ENCODE data around the gene PML.
A peak's percentile ranks its signal among the peaks of the same experiment; 100 is the strongest.

PML gene

GRCh38 chr15:73950831-73951561 lies 43.5 kb upstream of the PML start:
- Histone ChIP-seq H3K4me2 (ENCODE audit: low read depth, low read length, poor library complexity, severe bottlenecking) (peak overlapping the region; percentile 56), H3K9ac (ENCODE audit: low read depth, low read length, poor library complexity, severe bottlenecking) (peak overlapping the region; percentile 52), H2AFZ (ENCODE audit: low read length) (peak overlapping the region; percentile 71)

GRCh38 chr15:73951601-73952000 lies 42.9 kb upstream of the PML start:
- H4K20me1 ChIP-seq (ENCODE audit: insufficient read depth, low read length, poor library complexity, severe bottlenecking) = no peaks in the 10 kb centered on the region
- TF ChIP-seq EZH2phosphoT487 (IDR thresholded peaks at IDR 0.05; ENCODE audit: borderline replicate concordance) (no peak), CTCF (conservative IDR thresholded peaks at IDR 0.05; ENCODE audit: low read length) (no peak)
- no peaks in the 10 kb centered on the region for H3K9me3 ChIP-seq (ENCODE audit: insufficient read depth, low read depth, low read length)
- no peaks in the 10 kb centered on the region for H3F3A ChIP-seq (ENCODE audit: low read depth)
- peaks cover 19% of the 10 kb centered on the region for H3K4me1 ChIP-seq (ENCODE audit: insufficient read depth, low read length, poor library complexity, severe bottlenecking)
- peak overlapping the region; percentile 56 for H3K4me2 ChIP-seq (ENCODE audit: low read depth, low read length, poor library complexity, severe bottlenecking)
- no peaks in the 10 kb centered on the region for H3K36me3 ChIP-seq (ENCODE audit: insufficient read depth, low read length)
- peak overlapping the region; percentile 15 for H3K4me3 ChIP-seq (ENCODE audit: low read length, poor library complexity, severe bottlenecking)
- no peaks in the 10 kb centered on the region for H3K79me2 ChIP-seq (ENCODE audit: insufficient read depth, low read length)
- H3K9ac ChIP-seq (ENCODE audit: low read depth, low read length, poor library complexity, severe bottlenecking) = peak overlapping the region; percentile 52
- no peak overlapping the region; the same call in 1 of the 2 replicates for H2AFZ ChIP-seq (ENCODE audit: low read length)
- no peaks in the 10 kb centered on the region for H3K9me2 ChIP-seq (replicated peaks; ENCODE audit: low read depth, low read length)
- H3K27me3 ChIP-seq (ENCODE audit: insufficient read depth, low read length, poor library complexity, severe bottlenecking) = no peaks in the 10 kb centered on the region

More at GRCh38 chr15:73950831-73951561, 43.5 kb upstream of the PML start:
- H3K9me3 ChIP-seq (ENCODE audit: insufficient read depth, low read depth, low read length) = no peaks in the 10 kb centered on the region
- H3K9me2 ChIP-seq (replicated peaks; ENCODE audit: low read depth, low read length) = no peaks in the 10 kb centered on the region
- H3K27me3 ChIP-seq (ENCODE audit: insufficient read depth, low read length, poor library complexity, severe bottlenecking) = no peaks in the 10 kb centered on the region
- TF ChIP-seq CTCF (conservative IDR thresholded peaks at IDR 0.05; ENCODE audit: low read length) (peak; percentile 81), EZH2phosphoT487 (IDR thresholded peaks at IDR 0.05; ENCODE audit: borderline replicate concordance) (no peak)
- H4K20me1 ChIP-seq (ENCODE audit: insufficient read depth, low read length, poor library complexity, severe bottlenecking) = no peaks in the 10 kb centered on the region
- H3K36me3 ChIP-seq (ENCODE audit: insufficient read depth, low read length) = no peaks in the 10 kb centered on the region
- peak overlapping the region; percentile 15 for H3K4me3 ChIP-seq (ENCODE audit: low read length, poor library complexity, severe bottlenecking)
- no peaks in the 10 kb centered on the region for H3K79me2 ChIP-seq (ENCODE audit: insufficient read depth, low read length)
- H3K4me1 ChIP-seq (ENCODE audit: insufficient read depth, low read length, poor library complexity, severe bottlenecking) = peaks cover 16% of the 10 kb centered on the region
- no peaks in the 10 kb centered on the region for H3F3A ChIP-seq (ENCODE audit: low read depth)

- no peak overlapping the region for H3K4me3 ChIP-seq (ENCODE audit: low read length, poor library complexity, severe bottlenecking)
- peaks cover 26% of the 10 kb centered on the region for H3K4me1 ChIP-seq (ENCODE audit: insufficient read depth, low read length, poor library complexity, severe bottlenecking)
- H3K79me2 ChIP-seq (ENCODE audit: insufficient read depth, low read length) = no peaks in the 10 kb centered on the region
- H3K9me3 ChIP-seq (ENCODE audit: insufficient read depth, low read depth, low read length) = no peaks in the 10 kb centered on the region
- no peak overlapping the region for H3K4me2 ChIP-seq (ENCODE audit: low read depth, low read length, poor library complexity, severe bottlenecking)
- H3K27me3 ChIP-seq (ENCODE audit: insufficient read depth, low read length, poor library complexity, severe bottlenecking) = no peaks in the 10 kb centered on the region
- H3K36me3 ChIP-seq (ENCODE audit: insufficient read depth, low read length) = no peaks in the 10 kb centered on the region
- no peaks in the 10 kb centered on the region for H4K20me1 ChIP-seq (ENCODE audit: insufficient read depth, low read length, poor library complexity, severe bottlenecking)
- H3K9ac ChIP-seq (ENCODE audit: low read depth, low read length, poor library complexity, severe bottlenecking) = peak overlapping the region; percentile 52
- H3K9me2 ChIP-seq (replicated peaks; ENCODE audit: low read depth, low read length) = no peaks in the 10 kb centered on the region
- TF ChIP-seq CTCF (conservative IDR thresholded peaks at IDR 0.05; ENCODE audit: low read length) (no peak), EZH2phosphoT487 (IDR thresholded peaks at IDR 0.05; ENCODE audit: borderline replicate concordance) (no peak)
- no peaks in the 10 kb centered on the region for H3F3A ChIP-seq (ENCODE audit: low read depth)
- H2AFZ ChIP-seq (ENCODE audit: low read length) = no peak overlapping the region
Observed at GRCh38 chr15:73952171-73952912, 42.2 kb upstream of the PML start.

All from Loucy (cell line).